Activated naive CD4-positive, alpha-beta T cell treated with anti-CD3 and anti-CD28 coated beads, Interleukin-2, amount 50 U/mL, for 24 hours (primary cell): ENCODE data around the gene FRAS1.
"Not testable (repeated sequence)": the region's sequence is repeated elsewhere in the genome, so short reads cannot be mapped to it uniquely, and the experiment has no call there.

ENCODE experiments used
- H3K27ac Mint-ChIP-seq: one replicate; pipeline ENCODE4 v1.8.0; 2021; ENCODE audit warnings: mild to moderate bottlenecking, mixed read lengths
- H3K27me3 Mint-ChIP-seq: one replicate; pipeline ENCODE4 v1.8.0; 2021; ENCODE audit warnings: mixed read lengths
- H3K36me3 Mint-ChIP-seq: one replicate; pipeline ENCODE4 v1.8.0; 2021; ENCODE audit warnings: mixed read lengths
- H3K4me1 Mint-ChIP-seq: one replicate; pipeline ENCODE4 v1.8.0; 2021; ENCODE audit warnings: mixed read lengths
- H3K4me3 Mint-ChIP-seq: one replicate; pipeline ENCODE4 v1.8.0; 2021; ENCODE audit warnings: mild to moderate bottlenecking, mixed read lengths
- H3K9me3 Mint-ChIP-seq: one replicate; pipeline ENCODE4 v1.8.0; 2021; ENCODE audit warnings: mixed read lengths

The FRAS1 gene

GRCh38 chr4:78313754-78314120 lies 256.6 kb downstream of the FRAS1 start:
- no peak overlapping the region for H3K4me3 Mint-ChIP-seq

DNA sequence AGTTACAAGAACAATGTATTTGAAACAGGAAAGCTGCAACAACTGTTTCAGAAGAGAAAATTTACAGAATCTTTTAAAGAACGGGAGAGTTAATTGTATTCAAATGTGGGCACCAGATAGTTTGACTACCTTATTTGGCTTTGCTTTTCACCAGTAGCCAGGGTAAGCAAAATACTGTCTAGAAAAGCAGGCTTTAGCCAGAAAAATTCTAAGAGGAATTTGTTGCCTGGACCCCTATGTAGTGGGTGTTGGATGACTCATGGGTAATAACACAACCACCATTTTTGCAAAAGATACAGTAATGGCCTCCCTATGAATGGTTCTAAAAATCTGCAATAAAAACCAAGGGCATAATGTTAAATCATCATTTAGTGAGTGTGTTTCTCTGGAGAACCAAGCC lies 261.0 kb downstream of the FRAS1 start:
- Mint-ChIP-seq H3K36me3 (no peaks in the 10 kb centered on the region), H3K9me3 (no peaks in the 10 kb centered on the region), H3K27me3 (peaks cover 17% of the 10 kb centered on the region), H3K4me3 (no peak overlapping the region), H3K4me1 (no peaks in the 10 kb centered on the region), H3K27ac (no peak overlapping the region)

More at GRCh38 chr4:78313754-78314120, 256.6 kb downstream of the FRAS1 start:
- Mint-ChIP-seq H3K9me3 (no peaks in the 10 kb centered on the region), H3K27ac (no peak overlapping the region), H3K4me1 (no peaks in the 10 kb centered on the region), H3K27me3 (peaks cover 7% of the 10 kb centered on the region), H3K36me3 (no peaks in the 10 kb centered on the region)

DNA sequence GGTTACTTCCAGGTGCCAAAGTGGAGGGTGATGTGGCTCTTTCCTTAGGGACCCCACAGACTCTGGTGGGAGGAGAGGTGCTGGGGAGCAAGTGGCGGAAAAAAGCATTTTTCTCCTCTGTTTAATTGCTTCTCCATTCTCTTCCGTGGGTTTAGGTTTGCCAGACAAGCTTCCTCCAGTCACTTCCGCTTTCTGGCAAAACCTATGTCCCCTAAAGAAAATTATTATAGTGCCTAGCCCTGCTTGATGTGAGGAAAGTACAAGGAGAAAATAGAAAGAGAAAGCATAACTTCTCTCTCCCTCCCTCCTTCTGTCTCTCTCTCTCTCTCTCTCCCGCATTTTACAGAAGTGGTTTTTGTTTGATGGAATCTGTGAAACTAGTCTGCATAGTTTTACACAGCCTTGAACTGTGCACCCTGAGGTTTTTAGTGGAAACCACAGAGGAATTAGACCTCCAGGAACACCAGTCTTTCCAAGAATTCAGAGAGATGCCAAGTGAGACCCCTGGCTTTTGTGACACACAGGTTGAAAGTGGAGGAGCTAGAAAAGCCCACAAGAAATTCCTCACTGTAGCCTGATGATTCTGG lies 263.3 kb downstream of the FRAS1 start:
- Mint-ChIP-seq H3K4me1 (no peaks in the 10 kb centered on the region), H3K9me3 (no peaks in the 10 kb centered on the region), H3K27ac (no peak overlapping the region), H3K36me3 (no peaks in the 10 kb centered on the region), H3K27me3 (peaks cover 13% of the 10 kb centered on the region), H3K4me3 (no peak overlapping the region)

DNA sequence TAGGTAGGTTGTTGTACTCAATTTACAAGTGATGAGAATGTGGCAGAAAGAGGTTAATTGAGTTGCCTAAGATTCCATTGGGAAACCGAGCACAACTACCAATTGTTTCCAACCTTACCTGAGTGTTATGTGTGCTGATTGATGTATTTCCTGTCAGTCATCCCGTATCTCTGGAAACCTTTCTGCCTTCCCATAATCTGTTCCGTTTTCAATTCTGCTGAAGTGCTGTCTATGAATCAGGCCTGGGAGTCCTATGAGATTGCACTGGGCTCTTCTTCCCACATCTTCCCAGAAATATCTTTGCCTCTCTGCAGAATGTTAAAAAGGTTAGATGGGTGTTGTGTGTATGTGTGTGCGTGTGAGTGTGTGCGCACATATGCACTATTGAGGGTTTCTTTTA lies 264.9 kb downstream of the FRAS1 start:
- Mint-ChIP-seq H3K9me3 (no peaks in the 10 kb centered on the region), H3K27ac (no peak overlapping the region), H3K4me3 (no peak overlapping the region), H3K4me1 (no peaks in the 10 kb centered on the region), H3K27me3 (peaks cover 12% of the 10 kb centered on the region), H3K36me3 (no peaks in the 10 kb centered on the region)

- Mint-ChIP-seq H3K27ac (no peak overlapping the region), H3K4me3 (no peak overlapping the region), H3K9me3 (no peaks in the 10 kb centered on the region)
Measured at GRCh38 chr4:78323439-78323838, 266.3 kb downstream of the FRAS1 start.

GRCh38 chr4:78324625-78325024 lies 267.5 kb downstream of the FRAS1 start:
- no peak overlapping the region for H3K4me3 Mint-ChIP-seq
- H3K4me1 Mint-ChIP-seq: no peaks in the 10 kb centered on the region
- no peaks in the 10 kb centered on the region for H3K36me3 Mint-ChIP-seq
- no peak overlapping the region for H3K27ac Mint-ChIP-seq
- no peaks in the 10 kb centered on the region for H3K9me3 Mint-ChIP-seq
- H3K27me3 Mint-ChIP-seq: peaks cover 7% of the 10 kb centered on the region

More at GRCh38 chr4:78323439-78323838, 266.3 kb downstream of the FRAS1 start:
- Mint-ChIP-seq H3K36me3 (no peaks in the 10 kb centered on the region), H3K4me1 (no peaks in the 10 kb centered on the region), H3K27me3 (peaks cover 12% of the 10 kb centered on the region)

- H3K27me3 Mint-ChIP-seq: peaks cover 3% of the 10 kb centered on the region
- H3K27ac Mint-ChIP-seq: no peak overlapping the region
- no peak overlapping the region for H3K4me3 Mint-ChIP-seq
- H3K9me3 Mint-ChIP-seq: no peaks in the 10 kb centered on the region
- H3K4me1 Mint-ChIP-seq: no peaks in the 10 kb centered on the region
- no peaks in the 10 kb centered on the region for H3K36me3 Mint-ChIP-seq
Measured at GRCh38 chr4:78325271-78326157, 268.4 kb downstream of the FRAS1 start.

GRCh38 chr4:78328591-78328990 lies 271.5 kb downstream of the FRAS1 start:
- H3K4me1 Mint-ChIP-seq, H3K9me3 Mint-ChIP-seq, H3K4me3 Mint-ChIP-seq, H3K27ac Mint-ChIP-seq, H3K36me3 Mint-ChIP-seq, H3K27me3 Mint-ChIP-seq: not testable (repeated sequence)

DNA sequence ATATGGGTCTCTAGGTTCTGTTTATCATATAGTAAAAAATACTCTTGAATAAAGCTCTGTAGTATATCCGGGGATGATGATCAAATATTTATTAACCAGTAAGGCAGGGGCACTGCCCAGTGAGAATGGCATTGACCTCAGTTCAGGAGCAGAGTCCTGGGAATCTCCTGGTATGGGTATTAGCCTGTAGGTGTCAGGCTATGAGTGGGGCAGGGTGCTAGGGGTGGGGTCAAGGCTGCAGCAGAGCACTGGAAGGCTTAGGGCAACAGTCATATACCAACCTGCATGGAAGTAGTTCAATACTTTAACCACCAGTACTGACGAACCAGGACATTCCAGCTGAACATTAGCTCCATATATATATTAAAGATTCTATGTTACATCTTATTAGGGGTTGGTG lies 274.1 kb downstream of the FRAS1 start:
- no peak overlapping the region for H3K27ac Mint-ChIP-seq
- no peaks in the 10 kb centered on the region for H3K9me3 Mint-ChIP-seq
- H3K4me1 Mint-ChIP-seq: no peaks in the 10 kb centered on the region
- H3K36me3 Mint-ChIP-seq: no peaks in the 10 kb centered on the region
- no peak overlapping the region for H3K4me3 Mint-ChIP-seq
- peaks cover 1% of the 10 kb centered on the region for H3K27me3 Mint-ChIP-seq

DNA sequence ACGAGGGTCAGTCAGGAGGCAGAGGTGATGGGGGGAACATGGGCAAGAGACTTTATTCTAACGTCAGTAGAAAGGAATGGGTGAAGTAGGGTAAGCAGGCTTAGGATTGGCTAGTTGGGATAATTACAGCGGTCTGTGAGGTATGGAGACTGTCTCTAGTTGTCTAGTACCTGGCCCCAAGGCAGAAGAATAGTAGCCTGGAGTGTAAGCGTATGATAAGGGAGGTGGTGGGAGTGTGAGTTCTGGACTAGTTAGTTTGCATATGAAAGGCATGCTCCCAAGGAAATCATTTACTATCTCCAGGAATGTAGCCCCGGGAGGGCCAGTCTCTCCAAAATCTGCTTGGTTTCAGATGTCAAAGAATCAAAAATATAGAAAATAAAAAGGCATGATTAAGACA lies 274.8 kb downstream of the FRAS1 start:
- Mint-ChIP-seq H3K27me3 (peaks cover 1% of the 10 kb centered on the region), H3K4me3 (no peak overlapping the region), H3K9me3 (no peaks in the 10 kb centered on the region), H3K27ac (no peak overlapping the region), H3K36me3 (no peaks in the 10 kb centered on the region), H3K4me1 (no peaks in the 10 kb centered on the region)

GRCh38 chr4:78332976-78333375 lies 275.9 kb downstream of the FRAS1 start:
- Mint-ChIP-seq H3K4me1 (no peaks in the 10 kb centered on the region), H3K27me3 (peaks cover 1% of the 10 kb centered on the region), H3K36me3 (no peaks in the 10 kb centered on the region), H3K4me3 (no peak overlapping the region), H3K9me3 (no peaks in the 10 kb centered on the region), H3K27ac (no peak overlapping the region)

- Mint-ChIP-seq H3K27ac (no peak overlapping the region), H3K4me3 (no peak overlapping the region), H3K27me3 (peaks cover 7% of the 10 kb centered on the region), H3K4me1 (no peaks in the 10 kb centered on the region), H3K9me3 (no peaks in the 10 kb centered on the region), H3K36me3 (no peaks in the 10 kb centered on the region)
Measured at GRCh38 chr4:78336093-78336943, 279.2 kb downstream of the FRAS1 start.

DNA sequence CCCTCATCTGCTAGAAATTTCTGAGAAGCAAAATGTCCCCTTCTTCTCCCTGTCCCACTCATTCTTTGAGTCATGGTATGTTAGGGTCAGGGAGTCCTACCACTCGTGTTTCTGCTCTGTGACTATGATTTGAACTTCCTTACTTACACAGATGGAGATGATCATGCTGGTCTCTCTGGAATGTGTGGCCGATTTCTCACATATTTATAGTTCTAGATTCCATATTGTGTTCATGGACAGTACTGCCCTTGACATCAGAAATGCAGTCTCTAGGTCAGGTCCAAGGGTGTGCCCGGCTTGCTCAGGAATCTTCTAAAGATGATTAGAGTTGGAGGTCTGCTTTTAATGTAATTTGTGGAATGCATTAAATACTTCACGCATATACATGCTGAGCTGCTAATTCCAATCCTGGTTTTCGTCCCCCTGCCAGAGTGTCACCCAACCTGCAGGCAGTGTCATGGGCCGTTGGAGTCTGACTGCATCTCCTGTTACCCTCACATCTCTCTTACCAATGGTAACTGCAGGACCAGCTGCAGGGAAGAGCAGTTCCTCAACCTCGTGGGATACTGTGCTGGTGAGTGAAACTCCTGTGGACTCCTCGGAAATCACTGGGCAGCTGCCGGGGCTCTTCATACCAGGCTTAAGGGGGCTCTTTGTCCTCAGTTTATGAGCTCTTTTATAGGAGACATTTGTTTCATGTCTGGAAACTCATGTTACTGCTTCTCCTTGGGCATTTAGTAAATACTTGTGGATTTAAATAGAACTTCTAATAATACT lies 280.3 kb downstream of the FRAS1 start:
- Mint-ChIP-seq H3K27ac (no peak overlapping the region), H3K27me3 (peaks cover 9% of the 10 kb centered on the region), H3K4me1 (no peaks in the 10 kb centered on the region), H3K9me3 (no peaks in the 10 kb centered on the region), H3K36me3 (no peaks in the 10 kb centered on the region), H3K4me3 (no peak overlapping the region)

DNA sequence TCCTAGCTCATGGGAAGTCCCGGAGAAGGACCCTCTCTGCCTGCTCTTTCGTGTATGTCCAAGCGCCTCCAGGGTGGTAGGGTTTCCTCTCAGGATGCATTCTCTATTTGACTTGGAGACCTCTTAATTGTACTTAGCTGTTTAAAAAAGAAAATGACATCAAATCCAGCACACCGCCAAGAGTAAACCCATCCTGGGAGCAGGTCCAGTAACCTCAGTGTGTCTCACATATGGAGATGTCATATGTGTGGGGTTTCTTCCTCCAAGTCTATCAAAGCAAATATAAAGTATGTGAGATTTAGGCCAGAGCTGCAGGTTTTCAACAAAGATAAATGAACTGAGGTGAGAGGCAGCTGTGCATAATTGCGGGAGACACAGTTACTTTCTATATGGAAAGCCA lies 285.0 kb downstream of the FRAS1 start:
- Mint-ChIP-seq H3K27ac (no peak overlapping the region), H3K4me1 (no peaks in the 10 kb centered on the region), H3K4me3 (no peak overlapping the region), H3K36me3 (no peaks in the 10 kb centered on the region), H3K9me3 (no peaks in the 10 kb centered on the region), H3K27me3 (peaks cover 13% of the 10 kb centered on the region)

DNA sequence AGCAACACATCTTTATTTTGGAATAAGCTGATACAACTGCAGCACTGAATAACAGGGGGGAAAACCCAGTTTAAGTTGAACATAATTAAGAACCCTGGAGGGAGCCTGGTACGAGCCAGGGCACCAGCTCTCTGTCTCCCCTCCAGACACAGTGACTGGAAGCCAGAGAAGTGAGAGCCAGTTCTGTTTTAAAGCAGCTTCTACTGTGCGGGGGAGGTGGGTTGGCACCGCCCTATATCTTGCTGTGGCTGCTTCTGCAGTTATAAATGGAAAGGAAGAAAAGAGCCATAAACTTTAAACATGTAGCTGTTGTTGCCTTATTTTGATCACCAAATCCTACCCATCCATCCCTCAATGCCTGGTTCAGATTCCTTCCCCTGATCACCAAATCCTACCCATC lies 286.6 kb downstream of the FRAS1 start:
- Mint-ChIP-seq H3K27me3 (peaks cover 13% of the 10 kb centered on the region), H3K4me1 (no peaks in the 10 kb centered on the region), H3K27ac (no peak overlapping the region), H3K4me3 (no peak overlapping the region), H3K9me3 (no peaks in the 10 kb centered on the region), H3K36me3 (no peaks in the 10 kb centered on the region)
